Metanephros (tissue), 2 donors: ENCODE results near the gene ERCC6L. TPM values are rescaled to one million over a fixed set of nuclear protein-coding genes. Genes with fewer than 3 reads are reported as not detected.

Source experiments
- small RNA-seq: library from RNA; depleted of rRNA; stranded (forward); fragments of <200 nt; gene quantifications from one replicate; pipeline ENCODE3, GENCODE V24; 2014; ENCODE audit warnings: low replicate concordance
- total RNA-seq: library from RNA; depleted of rRNA; stranded (reverse); fragments of >200 nt; gene quantifications from one replicate; pipeline ENCODE4 v1.2.3, GENCODE V29; 2014

The ERCC6L gene
- 1.2 TPM for total RNA-seq

DNA sequence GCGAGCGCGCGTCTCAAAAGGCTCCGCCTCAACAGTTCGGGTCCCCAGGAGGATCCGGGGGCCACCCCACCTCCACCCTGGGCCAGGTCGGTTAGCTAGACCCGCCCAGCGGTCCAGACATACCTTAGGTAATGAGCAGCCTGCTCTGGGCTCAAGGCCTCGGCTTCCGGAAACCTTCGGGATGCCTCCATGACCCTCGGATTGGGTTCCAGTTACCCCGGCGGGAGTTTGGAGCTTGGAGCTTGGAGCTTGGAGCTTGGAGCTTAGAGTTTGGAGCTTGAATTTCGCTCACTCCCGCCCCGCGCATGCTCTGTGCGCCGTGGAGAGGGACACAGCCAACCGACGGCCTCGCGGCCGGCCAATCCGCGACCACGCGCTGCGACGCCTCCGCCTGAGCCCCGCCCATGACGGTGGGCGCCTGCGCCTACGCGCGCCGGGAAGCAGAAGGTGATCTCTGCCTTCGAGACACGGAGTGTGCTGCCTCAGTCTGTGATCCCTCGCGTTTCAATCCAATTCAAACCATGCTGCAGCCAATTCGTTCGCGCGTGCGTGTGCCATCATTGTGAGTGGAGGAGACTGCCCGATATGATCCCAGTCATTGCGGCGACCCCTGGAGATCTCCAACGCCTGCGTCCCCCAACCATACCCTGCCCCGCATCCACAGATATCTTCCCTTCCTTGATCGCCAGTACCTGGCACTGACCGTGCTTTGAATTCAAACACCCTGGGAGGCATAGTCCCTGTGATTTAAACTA, at the start of gene ERCC6L:
ERCC6L (minus strand) TSS at position 307 of the 755 bp plus-strand sequence; CDS start at position 191, 116 bp downstream.

DNA sequence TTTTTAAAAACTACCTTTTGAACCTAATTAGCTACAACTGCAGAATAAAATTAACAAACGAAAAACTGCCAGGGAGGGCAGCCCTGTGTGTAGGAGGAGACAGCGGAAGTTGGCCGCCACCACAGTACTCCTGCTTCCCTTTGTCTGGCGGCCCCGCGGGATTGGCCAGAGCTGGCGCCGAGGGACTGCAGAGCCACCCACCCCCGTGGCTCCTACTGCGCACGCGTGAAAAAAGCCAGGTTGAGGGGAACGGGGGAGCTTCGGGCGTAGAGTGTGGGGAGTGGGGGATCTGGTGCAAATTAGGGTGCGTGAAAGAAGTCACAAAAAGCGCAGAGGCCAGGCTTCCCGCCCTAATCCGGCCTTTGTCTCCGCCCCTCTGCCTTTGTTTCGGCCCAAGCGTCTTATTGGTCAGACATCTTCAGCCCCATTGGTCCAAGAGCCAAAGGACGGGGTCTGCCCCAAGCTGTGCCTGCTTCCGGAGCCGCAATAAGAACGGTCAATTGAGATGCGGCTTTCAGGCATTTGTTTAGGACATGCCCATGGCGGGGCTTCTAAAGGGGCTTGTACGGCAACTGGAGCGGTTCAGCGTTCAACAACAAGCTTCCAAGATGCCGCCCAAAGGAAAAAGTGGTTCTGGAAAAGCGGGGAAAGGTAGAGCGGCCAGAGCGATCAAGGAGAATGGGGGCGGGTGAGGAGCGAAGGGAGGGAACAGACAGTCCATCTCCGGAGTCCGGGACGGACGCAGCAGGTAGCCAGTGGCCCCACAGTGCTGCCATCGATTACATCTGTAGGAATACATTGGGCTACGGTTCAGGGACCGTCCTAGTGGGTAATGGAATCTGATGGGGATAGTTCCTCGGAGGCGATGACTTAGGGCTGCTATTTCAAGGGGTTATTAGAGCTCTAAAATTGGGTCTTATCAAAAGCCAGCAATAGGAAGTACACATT, 57.4 kb downstream of the ERCC6L start, which contains the start of gene PIN4:
PIN4 (plus strand) TSS at position 580 of the 948 bp plus-strand sequence; CDS start at position 609, 29 bp downstream.

Small RNA genes lying within 50 kb of the gene (small RNA-seq; reads per million reads assigned to genes)
- not detected for gene RF00019

Other genes starting within 250 kb of the ERCC6L start
- 10.6 TPM for gene RTL5, start 107.1 kb downstream of the ERCC6L start, total RNA-seq
- gene PIN4, start 57.3 kb downstream of the ERCC6L start, total RNA-seq: 4.5 TPM
- gene RPS4X, start 38.2 kb upstream of the ERCC6L start, total RNA-seq: 1,442 TPM
- 8.6 TPM for gene CITED1, start 66.9 kb upstream of the ERCC6L start, total RNA-seq